ENCODE data around the gene STK33.
A peak's percentile ranks its signal among the peaks of the same experiment; 100 is the strongest.
"Not testable (repeated sequence)": the region's sequence is repeated elsewhere in the genome, so short reads cannot be mapped to it uniquely, and the experiment has no call there.

The STK33 gene

GRCh38 chr11:8480858-8481257 is 113.2 kb downstream of the STK33 start:
- no peaks in the 10 kb centered on the region for H3K9me3 ChIP-seq (ENCODE audit: insufficient read depth, low read length)
- H3K4me1 ChIP-seq (ENCODE audit: insufficient read depth, insufficient read length), result no peaks in the 10 kb centered on the region
- H3K36me3 ChIP-seq (ENCODE audit: insufficient read depth, insufficient read length, low read length), result no peaks in the 10 kb centered on the region
- no peak for TF ChIP-seq YY1 (IDR thresholded peaks at IDR 0.05; ENCODE audit: insufficient read depth, insufficient read length)
- TF ChIP-seq SUZ12 (IDR thresholded peaks at IDR 0.05; ENCODE audit: extremely low read depth, insufficient read depth, insufficient read length), result no peak
- TF ChIP-seq ZNF274 (IDR thresholded peaks at IDR 0.05; ENCODE audit: low read depth, low read length), result no peak
- no peak overlapping the region for H3K9ac ChIP-seq (ENCODE audit: insufficient read length, low read depth)
- H3K27me3 ChIP-seq (ENCODE audit: insufficient read depth, insufficient read length), result no peaks in the 10 kb centered on the region
- DNase-seq (ENCODE audit: low read depth, low spot score), result no peak
- H3K4me3 ChIP-seq (ENCODE audit: insufficient read length, low read depth), result no peak overlapping the region

GRCh38 chr11:8477680-8478079 is 116.3 kb downstream of the STK33 start:
- Histone ChIP-seq H3K4me1 (ENCODE audit: insufficient read depth, insufficient read length) (no peaks in the 10 kb centered on the region), H3K4me3 (ENCODE audit: insufficient read length, low read depth) (no peak overlapping the region), H3K9ac (ENCODE audit: insufficient read length, low read depth) (no peak overlapping the region), H3K36me3 (ENCODE audit: insufficient read depth, insufficient read length, low read length) (no peaks in the 10 kb centered on the region), H3K9me3 (ENCODE audit: insufficient read depth, low read length) (no peaks in the 10 kb centered on the region), H3K27me3 (ENCODE audit: insufficient read depth, insufficient read length) (no peaks in the 10 kb centered on the region)
- no peak for DNase-seq (ENCODE audit: low read depth, low spot score)
- no peak for TF ChIP-seq YY1 (IDR thresholded peaks at IDR 0.05; ENCODE audit: insufficient read depth, insufficient read length)
- no peak for TF ChIP-seq ZNF274 (IDR thresholded peaks at IDR 0.05; ENCODE audit: low read depth, low read length)
- TF ChIP-seq SUZ12 (IDR thresholded peaks at IDR 0.05; ENCODE audit: extremely low read depth, insufficient read depth, insufficient read length), result no peak

- TF ChIP-seq ZNF274 (IDR thresholded peaks at IDR 0.05; ENCODE audit: low read depth, low read length) (no peak), YY1 (IDR thresholded peaks at IDR 0.05; ENCODE audit: insufficient read depth, insufficient read length) (no peak), SUZ12 (IDR thresholded peaks at IDR 0.05; ENCODE audit: extremely low read depth, insufficient read depth, insufficient read length) (no peak)
- Histone ChIP-seq H3K36me3 (ENCODE audit: insufficient read depth, insufficient read length, low read length) (no peaks in the 10 kb centered on the region), H3K4me3 (ENCODE audit: insufficient read length, low read depth) (no peak overlapping the region)
Observed at GRCh38 chr11:8477151-8477550, 116.9 kb downstream of the STK33 start.

GRCh38 chr11:8467806-8468205 is 126.2 kb downstream of the STK33 start:
- H3K9me3 ChIP-seq (ENCODE audit: insufficient read depth, low read length); H3K9ac ChIP-seq (ENCODE audit: insufficient read length, low read depth); H3K4me1 ChIP-seq (ENCODE audit: insufficient read depth, insufficient read length); H3K36me3 ChIP-seq (ENCODE audit: insufficient read depth, insufficient read length, low read length); H3K4me3 ChIP-seq (ENCODE audit: insufficient read length, low read depth); DNase-seq (ENCODE audit: low read depth, low spot score); H3K27me3 ChIP-seq (ENCODE audit: insufficient read depth, insufficient read length): not testable (repeated sequence)

More at GRCh38 chr11:8477151-8477550, 116.9 kb downstream of the STK33 start:
- no peak for DNase-seq (ENCODE audit: low read depth, low spot score)
- H3K9me3 ChIP-seq (ENCODE audit: insufficient read depth, low read length), result no peaks in the 10 kb centered on the region
- no peaks in the 10 kb centered on the region for H3K27me3 ChIP-seq (ENCODE audit: insufficient read depth, insufficient read length)
- no peak overlapping the region for H3K9ac ChIP-seq (ENCODE audit: insufficient read length, low read depth)
- H3K4me1 ChIP-seq (ENCODE audit: insufficient read depth, insufficient read length), result no peaks in the 10 kb centered on the region

GRCh38 chr11:8467356-8467755 is 126.7 kb downstream of the STK33 start:
- H3K9me3 ChIP-seq (ENCODE audit: insufficient read depth, low read length), result not testable (repeated sequence)

GRCh38 chr11:8466884-8467283 is 127.1 kb downstream of the STK33 start:
- not testable (repeated sequence) for H3K9ac ChIP-seq (ENCODE audit: insufficient read length, low read depth); H3K9me3 ChIP-seq (ENCODE audit: insufficient read depth, low read length); H3K4me3 ChIP-seq (ENCODE audit: insufficient read length, low read depth); H3K27me3 ChIP-seq (ENCODE audit: insufficient read depth, insufficient read length); H3K36me3 ChIP-seq (ENCODE audit: insufficient read depth, insufficient read length, low read length); H3K4me1 ChIP-seq (ENCODE audit: insufficient read depth, insufficient read length)
- peak; percentile 46 for DNase-seq (ENCODE audit: low read depth, low spot score)

More at GRCh38 chr11:8467356-8467755, 126.7 kb downstream of the STK33 start:
- H3K27me3 ChIP-seq (ENCODE audit: insufficient read depth, insufficient read length); DNase-seq (ENCODE audit: low read depth, low spot score); H3K4me1 ChIP-seq (ENCODE audit: insufficient read depth, insufficient read length); H3K9ac ChIP-seq (ENCODE audit: insufficient read length, low read depth); H3K4me3 ChIP-seq (ENCODE audit: insufficient read length, low read depth); H3K36me3 ChIP-seq (ENCODE audit: insufficient read depth, insufficient read length, low read length): not testable (repeated sequence)

- Histone ChIP-seq H3K36me3 (ENCODE audit: insufficient read depth, insufficient read length, low read length) (no peaks in the 10 kb centered on the region), H3K27me3 (ENCODE audit: insufficient read depth, insufficient read length) (no peaks in the 10 kb centered on the region), H3K4me3 (ENCODE audit: insufficient read length, low read depth) (no peak overlapping the region), H3K9ac (ENCODE audit: insufficient read length, low read depth) (no peak overlapping the region), H3K9me3 (ENCODE audit: insufficient read depth, low read length) (no peaks in the 10 kb centered on the region), H3K4me1 (ENCODE audit: insufficient read depth, insufficient read length) (no peaks in the 10 kb centered on the region)
- TF ChIP-seq SUZ12 (IDR thresholded peaks at IDR 0.05; ENCODE audit: extremely low read depth, insufficient read depth, insufficient read length) (no peak), ZNF274 (IDR thresholded peaks at IDR 0.05; ENCODE audit: low read depth, low read length) (no peak), YY1 (IDR thresholded peaks at IDR 0.05; ENCODE audit: insufficient read depth, insufficient read length) (no peak)
- no peak for DNase-seq (ENCODE audit: low read depth, low spot score)
Observed at GRCh38 chr11:8459711-8460399, 134.2 kb downstream of the STK33 start.

- H3K9ac ChIP-seq (ENCODE audit: insufficient read length, low read depth), result no peak overlapping the region
- H3K36me3 ChIP-seq (ENCODE audit: insufficient read depth, insufficient read length, low read length), result no peaks in the 10 kb centered on the region
- no peak overlapping the region for H3K4me3 ChIP-seq (ENCODE audit: insufficient read length, low read depth)
- DNase-seq (ENCODE audit: low read depth, low spot score), result no peak
- no peak for TF ChIP-seq YY1 (IDR thresholded peaks at IDR 0.05; ENCODE audit: insufficient read depth, insufficient read length)
- TF ChIP-seq SUZ12 (IDR thresholded peaks at IDR 0.05; ENCODE audit: extremely low read depth, insufficient read depth, insufficient read length), result no peak
- no peak for TF ChIP-seq ZNF274 (IDR thresholded peaks at IDR 0.05; ENCODE audit: low read depth, low read length)
- no peaks in the 10 kb centered on the region for H3K27me3 ChIP-seq (ENCODE audit: insufficient read depth, insufficient read length)
- H3K4me1 ChIP-seq (ENCODE audit: insufficient read depth, insufficient read length), result no peaks in the 10 kb centered on the region
- peaks cover 10% of the 10 kb centered on the region for H3K9me3 ChIP-seq (ENCODE audit: insufficient read depth, low read length)
Observed at GRCh38 chr11:8442301-8442700, 151.7 kb downstream of the STK33 start.

Data from NT2/D1 (cell line).